ENCODE measurements around the gene TNFAIP6.
A peak's percentile ranks its signal among the peaks of the same experiment; 100 is the strongest.
"Not testable (repeated sequence)": the region's sequence is repeated elsewhere in the genome, so short reads cannot be mapped to it uniquely, and the experiment has no call there.

The TNFAIP6 gene

GRCh38 chr2:151361674-151362370, 4.4 kb downstream of the TNFAIP6 start:
- DNase-seq (ENCODE audit: low read depth): no peak

- no peak for DNase-seq (ENCODE audit: low read depth)
Observed at GRCh38 chr2:151363709-151364108, 6.3 kb downstream of the TNFAIP6 start.

DNA sequence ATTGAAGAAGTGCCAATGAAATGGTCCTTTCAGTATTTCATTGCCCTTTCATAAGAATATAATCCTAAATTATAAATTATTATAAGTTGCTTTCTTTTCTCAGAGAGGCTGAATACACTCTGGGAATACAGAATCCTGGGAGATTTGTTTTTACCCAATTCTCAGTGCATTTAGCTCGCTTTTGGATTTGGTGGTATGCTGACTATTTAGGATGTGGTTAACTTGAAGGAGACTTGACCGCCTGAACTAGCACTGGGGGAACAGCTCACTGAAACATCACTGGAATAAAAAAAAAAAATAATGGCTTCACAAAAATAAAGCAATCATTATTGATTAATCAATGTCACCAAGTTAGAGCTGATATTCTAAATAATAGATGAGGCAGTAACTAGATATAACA, 10.2 kb downstream of the TNFAIP6 start:
- no peak for DNase-seq (ENCODE audit: low read depth)

- no peak for DNase-seq (ENCODE audit: low read depth)
Observed at GRCh38 chr2:151374436-151374835, 17.0 kb downstream of the TNFAIP6 start.

- no peak for DNase-seq (ENCODE audit: low read depth)
Observed at GRCh38 chr2:151379169-151379568, 21.8 kb downstream of the TNFAIP6 start.

DNA sequence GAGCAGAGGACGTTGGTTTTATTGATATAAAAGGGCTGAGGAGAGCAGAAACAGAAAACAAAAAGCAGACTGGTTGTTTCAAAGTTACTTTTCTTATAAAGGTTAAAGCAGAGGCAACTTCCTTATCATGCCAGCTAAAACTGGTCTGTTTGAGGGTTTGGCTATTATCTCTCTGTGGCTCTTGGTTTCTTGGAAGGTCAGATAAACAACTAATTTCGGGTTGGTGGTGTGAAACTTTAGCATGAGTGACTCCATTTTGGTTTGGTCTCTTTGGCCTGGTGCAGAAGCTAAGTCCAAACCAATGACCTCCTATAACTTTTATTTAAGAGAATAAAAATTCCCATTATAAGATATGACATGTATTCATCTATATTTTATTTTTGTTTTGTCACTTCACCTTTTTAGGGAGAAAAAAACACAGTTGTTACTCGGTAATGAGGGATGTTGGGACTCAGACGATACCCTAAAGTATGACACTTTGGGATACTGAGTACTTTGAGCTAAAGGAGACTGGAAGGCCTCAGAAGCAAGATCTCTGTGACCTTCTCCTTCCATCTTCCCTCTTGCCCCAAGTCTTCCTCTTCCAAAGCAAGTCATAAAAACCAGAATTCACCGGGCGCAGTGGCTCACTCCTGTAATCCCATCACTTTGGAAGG, 23.3 kb downstream of the TNFAIP6 start:
- DNase-seq (ENCODE audit: low read depth): no peak

- no peak for DNase-seq (ENCODE audit: low read depth)
Observed at GRCh38 chr2:151381266-151381665, 23.9 kb downstream of the TNFAIP6 start.

DNA sequence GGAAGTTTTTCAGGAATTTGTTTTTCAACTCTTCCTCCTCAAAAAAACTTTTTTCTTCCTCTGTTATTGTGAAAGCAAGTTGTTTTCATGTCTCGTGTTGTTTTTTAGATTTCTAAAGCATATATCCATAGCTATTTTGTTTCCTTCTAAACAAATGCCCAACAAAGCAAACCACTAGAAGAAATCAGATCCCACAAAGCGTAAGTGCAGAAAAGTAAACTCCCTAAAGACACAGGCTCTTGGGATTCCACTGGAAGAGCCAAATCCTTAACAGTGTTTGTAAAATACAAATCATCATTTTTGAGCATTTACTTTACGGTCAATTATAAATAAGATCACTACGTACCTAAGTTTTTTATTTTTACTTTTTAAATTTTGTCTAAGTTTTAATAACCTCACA, 30.6 kb downstream of the TNFAIP6 start:
- DNase-seq (ENCODE audit: low read depth): no peak

GRCh38 chr2:151391436-151391835, 34.0 kb downstream of the TNFAIP6 start:
- DNase-seq (ENCODE audit: low read depth): no peak

DNA sequence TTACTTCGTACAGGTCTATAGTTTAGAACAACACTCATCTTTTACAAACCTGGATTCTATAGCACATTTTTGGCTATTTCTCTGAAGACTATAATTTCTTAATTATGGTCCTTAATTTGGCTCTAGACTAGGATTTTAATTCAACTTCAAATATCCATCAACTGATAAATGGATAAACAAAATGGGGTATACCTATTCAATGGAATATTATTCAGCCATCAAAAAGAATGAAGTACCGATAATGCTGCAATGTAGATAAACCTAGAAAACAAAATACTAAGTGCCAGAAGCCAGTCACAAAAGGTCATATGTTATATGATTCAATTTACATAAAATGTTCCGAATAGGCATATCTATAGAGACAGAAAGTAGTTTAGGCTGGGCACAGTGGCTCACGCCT, 37.1 kb downstream of the TNFAIP6 start:
- no peak for DNase-seq (ENCODE audit: low read depth)

- no peak for DNase-seq (ENCODE audit: low read depth)
Observed at GRCh38 chr2:151395509-151396374, 38.4 kb downstream of the TNFAIP6 start.

DNA sequence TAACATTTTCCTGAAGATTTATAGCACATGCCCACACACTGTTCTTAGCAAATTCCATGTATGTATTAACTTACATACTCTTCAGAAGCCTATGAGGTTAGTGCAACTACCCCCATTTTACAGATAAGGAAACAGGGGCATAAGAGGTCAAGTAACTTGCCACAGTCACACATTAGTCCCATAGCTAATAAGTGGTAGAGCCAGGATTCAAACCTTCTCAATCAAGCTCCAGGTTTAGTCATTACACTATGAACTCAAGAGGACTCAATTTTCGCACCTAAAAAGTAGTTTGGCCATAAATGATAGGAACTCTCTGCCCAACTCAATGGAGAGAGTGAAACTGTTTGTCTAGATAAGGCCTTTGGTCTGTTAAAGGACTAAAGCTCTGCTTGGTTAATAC, 42.6 kb downstream of the TNFAIP6 start:
- DNase-seq (ENCODE audit: low read depth): no peak

DNA sequence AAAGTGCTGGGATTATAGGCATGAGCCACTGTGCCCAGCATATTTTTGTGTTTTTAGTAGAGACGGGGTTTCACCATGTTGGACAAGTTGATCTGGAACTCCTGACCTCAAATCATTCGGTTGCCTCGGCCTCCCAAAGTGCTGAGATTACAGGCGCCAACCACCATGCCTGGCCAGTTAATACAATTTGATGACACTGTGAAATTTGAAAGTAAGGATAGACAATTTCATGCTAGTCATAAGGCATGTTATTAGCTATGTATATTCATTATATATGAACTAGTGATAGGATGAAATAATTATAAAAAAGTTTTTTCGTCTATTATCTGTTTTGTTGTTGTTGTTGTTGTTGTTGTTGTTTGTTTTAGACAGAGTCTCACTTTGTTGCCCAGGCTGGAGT, 43.8 kb downstream of the TNFAIP6 start:
- no peak for DNase-seq (ENCODE audit: low read depth)

- DNase-seq (ENCODE audit: low read depth): no peak
Observed at GRCh38 chr2:151403914-151404313, 46.5 kb downstream of the TNFAIP6 start.

DNA sequence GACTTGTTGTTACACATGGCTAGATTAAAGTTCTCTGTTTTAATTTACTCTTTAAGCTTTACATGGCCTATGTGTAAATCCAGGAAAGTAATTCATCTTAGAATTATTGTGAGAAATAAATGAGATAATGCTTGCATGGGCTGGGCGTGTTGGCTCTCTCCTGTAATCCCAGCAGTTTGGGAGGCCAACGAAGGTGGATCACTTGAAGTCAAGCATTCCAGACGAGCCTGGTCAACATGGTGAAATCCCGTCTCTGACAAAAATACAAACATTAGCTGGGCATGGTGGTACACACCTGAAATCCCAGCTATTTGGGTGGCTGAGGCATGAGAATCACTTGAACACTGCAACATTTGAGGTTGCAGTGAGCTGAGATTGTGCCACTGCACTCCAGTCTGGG, 48.0 kb downstream of the TNFAIP6 start:
- DNase-seq (ENCODE audit: low read depth): no peak

DNA sequence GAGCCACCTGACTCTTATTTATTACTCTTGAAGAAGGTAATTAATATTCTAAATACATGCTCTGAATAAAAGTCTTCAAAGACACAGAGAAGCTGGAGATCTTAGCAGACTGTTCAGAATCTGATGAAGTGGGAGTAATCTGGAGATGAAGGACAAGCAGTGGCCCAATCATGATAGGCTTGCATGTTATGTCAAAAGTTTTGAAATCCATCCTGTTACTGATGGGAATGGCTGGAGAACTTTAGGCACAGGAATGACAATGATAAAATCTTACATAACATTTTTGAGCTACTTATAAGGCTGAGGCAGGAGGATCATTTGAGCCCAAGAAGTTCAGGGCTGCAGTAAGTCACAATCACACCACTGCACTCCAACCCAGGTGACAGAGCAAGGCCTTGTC, 49.9 kb downstream of the TNFAIP6 start:
- no peak for DNase-seq (ENCODE audit: low read depth)

DNA sequence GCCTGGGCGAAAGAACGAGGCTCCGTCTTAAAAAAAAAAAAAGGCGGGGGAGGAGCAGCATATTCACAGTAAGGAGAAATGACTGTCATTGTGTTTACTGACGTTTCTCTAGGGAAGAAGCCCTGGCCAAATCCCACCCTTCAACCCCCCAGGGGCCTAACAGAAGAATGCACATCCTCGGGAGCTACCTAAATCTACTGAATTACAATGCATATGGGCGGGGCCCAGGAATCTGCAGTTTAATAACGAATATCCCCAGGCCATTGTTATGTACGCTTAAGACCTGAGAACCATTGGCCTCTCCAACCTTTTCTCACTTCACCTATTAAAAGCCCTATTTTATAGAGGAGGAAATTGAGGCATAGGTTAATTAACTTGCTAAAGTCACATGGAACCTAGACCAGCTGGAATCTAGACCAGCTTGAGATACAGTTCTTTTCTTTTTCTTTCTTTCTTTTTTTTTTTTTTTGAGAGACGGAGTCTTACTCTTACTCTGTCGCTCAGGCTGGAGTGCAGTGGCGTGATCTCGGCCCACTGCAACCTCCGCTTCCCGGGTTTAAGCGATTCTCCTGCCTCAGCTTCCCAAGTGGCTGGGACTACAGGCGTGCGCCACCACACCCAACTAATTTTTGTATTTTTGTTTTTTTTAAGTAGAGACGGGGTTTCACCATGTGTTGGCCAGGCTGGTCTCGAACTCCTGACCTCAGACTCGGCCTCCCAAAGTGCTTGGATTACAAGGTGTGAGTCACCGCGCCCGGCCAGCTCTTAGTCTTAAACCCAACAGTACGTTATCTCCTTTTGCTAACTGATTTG, 51.6 kb downstream of the TNFAIP6 start:
- DNase-seq (ENCODE audit: low read depth): no peak

DNA sequence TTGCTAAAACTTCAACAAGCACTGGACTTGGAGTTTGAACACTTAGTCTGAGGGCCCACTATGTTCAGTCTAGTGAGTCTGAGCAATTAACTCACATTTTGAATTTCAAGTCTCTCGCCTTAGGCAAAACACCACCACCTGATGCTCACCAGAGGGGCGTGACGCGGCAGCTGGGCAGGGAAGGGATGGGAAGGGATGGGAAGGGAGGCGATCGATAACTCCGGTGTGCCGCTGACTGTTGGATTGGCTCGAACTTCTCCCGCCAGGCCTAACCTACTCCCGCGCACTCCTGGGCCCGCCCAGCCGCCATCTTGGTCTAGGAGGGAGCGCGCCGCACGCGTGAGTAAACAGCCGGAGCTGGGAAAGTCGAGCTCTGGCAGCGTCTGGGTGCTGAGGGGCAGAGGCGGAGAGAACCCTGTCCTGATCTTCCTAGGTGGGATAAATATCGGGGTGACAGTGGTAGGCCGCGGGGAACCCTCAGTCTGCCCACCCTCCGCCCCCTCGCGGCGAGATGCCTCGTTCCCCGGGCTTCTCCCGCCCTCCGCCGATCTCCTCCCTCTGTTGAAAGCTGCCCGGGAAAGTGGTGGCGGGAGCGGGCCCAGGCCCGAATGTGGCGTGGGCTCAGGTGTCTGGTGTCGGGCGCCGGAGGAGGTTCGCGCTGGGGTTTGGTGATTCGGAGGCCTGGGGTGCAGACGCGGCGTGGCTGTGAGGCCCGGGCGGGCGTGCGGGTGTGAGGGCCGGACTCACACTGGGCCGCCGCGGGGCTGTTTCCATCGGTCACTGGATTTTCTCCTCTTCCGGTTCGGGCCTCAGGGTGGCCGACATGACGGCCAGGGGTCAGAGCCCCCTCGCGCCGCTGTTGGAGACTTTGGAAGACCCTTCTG, 52.5 kb downstream of the TNFAIP6 start, which contains the start of gene RIF1:
RIF1 (plus strand) TSS at position 302 of the 884 bp plus-strand sequence; CDS start at position 824, 522 bp downstream.
- DNase-seq (ENCODE audit: low read depth): peak; percentile 54

DNA sequence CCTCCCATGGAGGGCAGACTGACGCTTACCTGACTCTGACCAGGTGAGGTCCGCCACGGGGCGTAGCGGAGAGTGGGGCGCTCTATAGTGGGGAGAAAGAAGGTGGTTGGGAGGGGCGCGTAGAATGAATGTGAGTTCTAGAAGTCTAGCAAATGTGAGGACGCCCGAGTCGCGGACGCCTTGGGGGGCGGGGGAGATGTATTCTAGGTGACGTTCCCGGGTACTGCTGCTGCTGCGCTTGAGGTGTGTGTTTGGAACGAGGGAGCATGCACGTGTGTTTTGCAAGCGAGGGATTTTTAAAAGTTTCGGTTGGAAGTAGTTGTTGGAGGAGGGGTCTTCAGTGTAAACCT, 53.1 kb downstream of the TNFAIP6 start:
- DNase-seq (ENCODE audit: low read depth): no peak

GRCh38 chr2:151417650-151418049, 60.3 kb downstream of the TNFAIP6 start:
- DNase-seq (ENCODE audit: low read depth): no peak

DNA sequence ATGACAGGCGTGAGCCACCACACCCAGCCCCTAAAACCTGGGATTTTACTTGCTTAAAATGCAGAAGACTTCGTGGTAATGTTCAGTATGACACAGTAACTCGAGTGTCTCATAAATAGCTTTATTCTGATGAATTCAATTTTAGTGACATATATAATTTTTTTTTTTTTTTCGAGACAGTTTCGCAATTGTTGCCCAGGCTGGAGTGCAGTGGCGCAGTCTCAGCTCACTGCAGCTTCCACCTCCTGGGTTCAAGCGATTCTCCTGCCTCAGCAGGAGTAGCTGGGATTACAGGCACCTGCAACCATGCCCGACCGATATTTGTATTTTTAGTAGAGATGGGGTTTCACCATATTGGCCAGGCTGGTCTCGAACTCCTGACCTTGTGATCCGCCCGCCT, 64.3 kb downstream of the TNFAIP6 start:
- not testable (repeated sequence) for DNase-seq (ENCODE audit: low read depth)
